ENCODE data around the gene IDE.
"Not testable (repeated sequence)": the region's sequence is repeated elsewhere in the genome, so short reads cannot be mapped to it uniquely, and the experiment has no call there.

The IDE gene

GRCh38 chr10:92492748-92493240 lies 81.1 kb downstream of the IDE start:
- no peak for DNase-seq (ENCODE audit: low read depth, low spot score)

GRCh38 chr10:92490387-92490786 lies 83.5 kb downstream of the IDE start:
- no peak for DNase-seq (ENCODE audit: low read depth, low spot score)

GRCh38 chr10:92486637-92487036 lies 87.3 kb downstream of the IDE start:
- no peak for DNase-seq (ENCODE audit: low read depth, low spot score)

- no peak for DNase-seq (ENCODE audit: low read depth, low spot score)
Measured at GRCh38 chr10:92483539-92483938, 90.4 kb downstream of the IDE start.

- peak; percentile 38 for DNase-seq (ENCODE audit: low read depth, low spot score)
Measured at GRCh38 chr10:92480413-92480812, 93.5 kb downstream of the IDE start.

- DNase-seq (ENCODE audit: low read depth, low spot score), result no peak
Measured at GRCh38 chr10:92479547-92479946, 94.3 kb downstream of the IDE start.

GRCh38 chr10:92478536-92478935 lies 95.4 kb downstream of the IDE start:
- no peak for DNase-seq (ENCODE audit: low read depth, low spot score)

GRCh38 chr10:92475357-92475868 lies 98.5 kb downstream of the IDE start:
- DNase-seq (ENCODE audit: low read depth, low spot score), result no peak

GRCh38 chr10:92470026-92470425 lies 103.9 kb downstream of the IDE start:
- DNase-seq (ENCODE audit: low read depth, low spot score), result no peak

GRCh38 chr10:92464364-92464763 lies 109.5 kb downstream of the IDE start:
- no peak for DNase-seq (ENCODE audit: low read depth, low spot score)

GRCh38 chr10:92463582-92463981 lies 110.3 kb downstream of the IDE start:
- no peak for DNase-seq (ENCODE audit: low read depth, low spot score)

- DNase-seq (ENCODE audit: low read depth, low spot score), result not testable (repeated sequence)
Measured at GRCh38 chr10:92454955-92455354, 118.9 kb downstream of the IDE start.

GRCh38 chr10:92452313-92452712 lies 121.6 kb downstream of the IDE start:
- no peak for DNase-seq (ENCODE audit: low read depth, low spot score)

GRCh38 chr10:92451431-92451830 lies 122.5 kb downstream of the IDE start:
- no peak for DNase-seq (ENCODE audit: low read depth, low spot score)

GRCh38 chr10:92450896-92451295 lies 123.0 kb downstream of the IDE start:
- no peak for DNase-seq (ENCODE audit: low read depth, low spot score)

- no peak for DNase-seq (ENCODE audit: low read depth, low spot score)
Measured at GRCh38 chr10:92440578-92440977, 133.3 kb downstream of the IDE start.

GRCh38 chr10:92438220-92438619 lies 135.7 kb downstream of the IDE start:
- no peak for DNase-seq (ENCODE audit: low read depth, low spot score)

GRCh38 chr10:92436611-92437010 lies 137.3 kb downstream of the IDE start:
- no peak for DNase-seq (ENCODE audit: low read depth, low spot score)

GRCh38 chr10:92436065-92436464 lies 137.8 kb downstream of the IDE start:
- not testable (repeated sequence) for DNase-seq (ENCODE audit: low read depth, low spot score)

- DNase-seq (ENCODE audit: low read depth, low spot score), result no peak
Measured at GRCh38 chr10:92434385-92434784, 139.5 kb downstream of the IDE start.

GRCh38 chr10:92432596-92432995 lies 141.3 kb downstream of the IDE start:
- no peak for DNase-seq (ENCODE audit: low read depth, low spot score)

GRCh38 chr10:92430103-92430502 lies 143.8 kb downstream of the IDE start:
- DNase-seq (ENCODE audit: low read depth, low spot score), result no peak

GRCh38 chr10:92421550-92421949 lies 152.3 kb downstream of the IDE start:
- no peak for DNase-seq (ENCODE audit: low read depth, low spot score)

Measured in ELF-1 (cell line).